IMR-90 (cell line): ENCODE data around the gene POGK. TPM values are rescaled to one million over a fixed set of nuclear protein-coding genes. Genes with fewer than 3 reads are reported as not detected.
A peak's percentile ranks its signal among the peaks of the same experiment; 100 is the strongest.

Source experiments
- ATAC-seq: fragments of 200-7000 bp; cut with Tn5 transposase; 2 replicates; pipeline ENCODE4 v1.9.1; 2020; ENCODE audit warnings: low read depth, mild to moderate bottlenecking, moderate library complexity
- BruUV-seq: library from RNA; stranded (reverse); fragments of 400-500 nt; replicated peaks from 2 replicates; lab custom pipeline; 2021; lab: Mats Ljungman, UMichigan
- CTCF ChIA-PET: fragments of 300-600 bp; formaldehyde crosslinking; extraction: SDS; loops from one replicate; lab custom pipeline; 2021; ENCODE audit warnings: antibody characterized with exemption; lab: Yijun Ruan, JAX
- POLR2A ChIA-PET: fragments of 300-600 bp; sonication (Branson Sonifier 250); formaldehyde crosslinking; loops from one replicate; lab custom pipeline; 2022; ENCODE audit warnings: antibody characterized with exemption; ENCODE audit not compliant: unreplicated experiment; lab: Charles Lee
- DNase-seq: peaks from one replicate; pipeline ENCODE4 v3.0.0; 2013
- H2AFZ ChIP-seq: replicated peaks from 2 replicates; pipeline ENCODE3; 2013; ENCODE audit warnings: low read length, mild to moderate bottlenecking; ENCODE audit not compliant: poor library complexity
- H2AK5ac ChIP-seq: 2 replicates; pipeline ENCODE4 v1.6.1; 2013; ENCODE audit warnings: low read depth, low read length, inconsistent platforms
- H2AK9ac ChIP-seq: replicated peaks from 2 replicates; pipeline ENCODE3; 2013; ENCODE audit warnings: mild to moderate bottlenecking, low read depth, low read length, moderate library complexity; ENCODE audit not compliant: poor library complexity
- H2BK120ac ChIP-seq: 2 replicates; pipeline ENCODE4 v1.6.1; 2013; ENCODE audit warnings: low read depth, low read length, inconsistent platforms
- H2BK15ac ChIP-seq: 3 replicates; pipeline ENCODE4 v1.6.1; 2013; ENCODE audit warnings: low read depth, low read length, inconsistent platforms
- H2BK20ac ChIP-seq: 2 replicates; pipeline ENCODE4 v1.6.1; 2013; ENCODE audit warnings: low read depth, mild to moderate bottlenecking, inconsistent platforms, low read length, moderate library complexity
- H2BK5ac ChIP-seq: 2 replicates; pipeline ENCODE4 v1.6.1; 2013; ENCODE audit warnings: mild to moderate bottlenecking, low read depth, low read length, inconsistent platforms; ENCODE audit not compliant: poor library complexity, severe bottlenecking
- H3K14ac ChIP-seq: replicated peaks from 2 replicates; pipeline ENCODE4 v1.6.1; 2013; ENCODE audit warnings: low read depth, low read length, inconsistent platforms
- H3K18ac ChIP-seq: 2 replicates; pipeline ENCODE4 v1.6.1; 2013; ENCODE audit warnings: low read depth, low read length, control low read depth
- H3K23ac ChIP-seq: 2 replicates; pipeline ENCODE4 v1.6.1; 2013; ENCODE audit warnings: low read depth, low read length, inconsistent platforms
- H3K27ac ChIP-seq: 2 replicates; pipeline ENCODE4 v1.5.1; 2013; ENCODE audit warnings: mild to moderate bottlenecking, control low read depth, low read length; ENCODE audit not compliant: insufficient read depth
- H3K27me3 ChIP-seq: 2 replicates; pipeline ENCODE4 v1.6.1; 2013; ENCODE audit warnings: low read length; ENCODE audit not compliant: control insufficient read depth, insufficient read depth
- H3K36me3 ChIP-seq: 2 replicates; pipeline ENCODE4 v1.6.1; 2013; ENCODE audit warnings: low read length, mixed read lengths; ENCODE audit not compliant: control insufficient read depth, insufficient read depth
- H3K4ac ChIP-seq: 2 replicates; pipeline ENCODE4 v1.6.1; 2013; ENCODE audit warnings: low read depth, low read length, inconsistent platforms
- H3K4me1 ChIP-seq: 2 replicates; pipeline ENCODE4 v1.6.1; 2013; ENCODE audit warnings: low read length, mixed read lengths; ENCODE audit not compliant: control insufficient read depth, insufficient read depth
- H3K4me2 ChIP-seq: 2 replicates; pipeline ENCODE4 v1.6.1; 2013; ENCODE audit warnings: low read depth, mild to moderate bottlenecking, control low read depth, low read length, moderate library complexity
- H3K4me3 ChIP-seq: 2 replicates; pipeline ENCODE4 v1.5.1; 2013; ENCODE audit warnings: low read depth, mild to moderate bottlenecking, control low read depth, low read length, moderate library complexity; ENCODE audit not compliant: insufficient read depth
- H3K56ac ChIP-seq: 2 replicates; pipeline ENCODE4 v1.6.1; 2013; ENCODE audit warnings: low read length, inconsistent platforms; ENCODE audit not compliant: insufficient read depth; ENCODE audit errors: extremely low read depth
- H3K79me1 ChIP-seq, 2 experiments: 2 replicates each; pipeline ENCODE4 v1.6.1; 2013; ENCODE audit warnings: low read length in 2 of 2, inconsistent platforms in 1 of 2, low read depth in 1 of 2
- H3K9ac ChIP-seq: 2 replicates; pipeline ENCODE4 v1.6.1; 2013; ENCODE audit warnings: low read depth, low read length, control low read depth
- H3K9me1 ChIP-seq: 2 replicates; pipeline ENCODE4 v1.6.1; 2013; ENCODE audit warnings: low read length, inconsistent platforms; ENCODE audit not compliant: insufficient read depth
- H3K9me3 ChIP-seq: 2 replicates; pipeline ENCODE4 v1.6.1; 2013; ENCODE audit warnings: low read length; ENCODE audit not compliant: control insufficient read depth, insufficient read depth
- H4K20me1 ChIP-seq: 2 replicates; pipeline ENCODE4 v1.6.1; 2013; ENCODE audit warnings: low read length, inconsistent platforms; ENCODE audit not compliant: insufficient read depth
- H4K5ac ChIP-seq: 2 replicates; pipeline ENCODE4 v1.6.1; 2013; ENCODE audit warnings: mild to moderate bottlenecking, low read depth, low read length, control low read depth
- H4K8ac ChIP-seq, 2 experiments: 2 replicates each; pipeline ENCODE4 v1.6.1; 2013; ENCODE audit warnings: low read depth in 2 of 2, low read length in 2 of 2, control low read depth in 1 of 2, inconsistent platforms in 1 of 2
- H4K91ac ChIP-seq: 2 replicates; pipeline ENCODE4 v1.6.1; 2013; ENCODE audit warnings: low read depth, low read length, inconsistent platforms; ENCODE audit not compliant: insufficient read depth
- CEBPB ChIP-seq: IDR thresholded peaks from 2 replicates; pipeline ENCODE4 v1.6.1; 2012; ENCODE audit warnings: low read depth, low read length, improper control_type of control experiment
- WGBS, 2 experiments: methylation state at CpG; one replicate each; pipeline versions ENCODE4 v1.1.5 to v1.1.7; 2013; ENCODE audit warnings: missing lambda C conversion rate in 2 of 2; ENCODE audit not compliant: insufficient read length in 1 of 2; ENCODE audit errors: extremely low coverage in 2 of 2; 5-methylcytosine and 5-hydroxymethylcytosine counted together
- dilution Hi-C: fragments of 300-500 bp; cut with HindIII; formaldehyde crosslinking; loops from one replicate; pipeline ENCODE4 v1.14.3; 2018; ENCODE audit warnings: low sequenced_read_pairs; ENCODE audit not compliant: unreplicated experiment
- in situ Hi-C: fragments of 300-500 bp; cut with MboI; formaldehyde crosslinking; loops from 3 replicates; pipeline ENCODE4 v1.14.3; 2019; ENCODE audit warnings: low sequenced_read_pairs, inconsistent platforms, mixed read lengths
- intact Hi-C: fragments of 100-400 bp; cut with micrococcal nuclease; formaldehyde crosslinking; loops from 2 replicates; pipeline ENCODE4 v1.10.0; 2022
- polyA plus RNA-seq, 3 experiments: library from polyadenylated mRNA; depleted of rRNA; stranded (reverse); fragments of >200 nt; gene quantifications; 2 replicates each; pipeline ENCODE4 v1.2.3, GENCODE V29; 2012; ENCODE audit warnings: low replicate concordance in 1 of 3
- total RNA-seq: library from RNA; depleted of rRNA; stranded (reverse); fragments of >200 nt; gene quantifications from 2 replicates; pipeline ENCODE4 v1.2.3, GENCODE V29; 2012
- TF ChIP-seq, protein P1 (sequence below): conservative IDR thresholded peaks from 2 replicates; pipeline ENCODE4 v1.5.1; 2012; ENCODE audit warnings: mild to moderate bottlenecking, low read depth, low read length, improper control_type of control experiment

POGK gene
- total and polyA plus RNA-seq, 2 of the 4 experiments (the other 2 are of a cell fraction): 11.3 to 25.6 TPM

DNA sequence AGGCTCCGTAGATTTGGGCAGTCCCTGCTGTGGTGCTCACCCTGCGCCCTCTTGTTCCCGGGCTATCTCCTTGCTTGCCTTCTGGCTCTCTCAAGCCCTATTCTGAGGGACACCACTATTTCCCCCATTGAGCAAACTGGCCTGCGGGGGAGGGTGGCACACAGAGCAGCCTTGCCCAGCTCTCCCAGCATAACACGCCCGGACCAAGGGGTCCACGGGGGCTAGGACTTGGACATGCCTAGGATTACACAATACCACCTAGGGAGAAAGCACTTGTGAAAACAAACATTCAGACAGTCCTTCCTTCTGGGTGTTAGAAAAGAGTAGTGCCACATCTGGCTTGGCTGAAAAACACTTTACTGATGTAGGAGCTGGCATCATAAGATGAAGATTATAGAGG lies 29.4 kb downstream of the POGK start:
- no CpG with 5 or more reads among the region's 7 CpGs for WGBS, 2 experiments
- CTCF ChIA-PET: no interaction called here
- no peak overlapping the region for H2AK5ac ChIP-seq

More for the DNA sequence above, 29.4 kb downstream of the POGK start:
- Histone ChIP-seq H4K20me1 (no peaks in the 10 kb centered on the region; the same call in none of the 2 replicates), H4K8ac (no peak overlapping the region), H3K9ac (no peak overlapping the region), H3K27me3 (no peaks in the 10 kb centered on the region), H3K4ac (no peak overlapping the region), H3K56ac (no peak overlapping the region), H3K9me1 (peaks cover 3% of the 10 kb centered on the region; the same call in 1 of the 2 replicates), H3K4me1 (no peaks in the 10 kb centered on the region), H3K9me3 (no peaks in the 10 kb centered on the region), H4K5ac (no peak overlapping the region), H3K4me2 (no peak overlapping the region), H2BK15ac (no peak overlapping the region), H3K27ac (no peak overlapping the region), H3K4me3 (no peak overlapping the region), H2AK9ac (no peak overlapping the region), H3K79me1 (peaks cover 25 to 32% of the 10 kb centered on the region in 2 experiments), H2BK5ac (no peak overlapping the region), H2BK120ac (no peak overlapping the region), H3K36me3 (peaks cover 16% of the 10 kb centered on the region), H2AFZ (no peak overlapping the region), H2BK20ac (no peak overlapping the region), H4K91ac (no peak overlapping the region), H3K18ac (no peak overlapping the region), H3K14ac (no peak overlapping the region), H3K23ac (no peak overlapping the region)
- ATAC-seq (no peak), DNase-seq (no peak)
- intact Hi-C loops: no loop called here
- POLR2A ChIA-PET: no interaction called here
- TF ChIP-seq, protein P1, sequence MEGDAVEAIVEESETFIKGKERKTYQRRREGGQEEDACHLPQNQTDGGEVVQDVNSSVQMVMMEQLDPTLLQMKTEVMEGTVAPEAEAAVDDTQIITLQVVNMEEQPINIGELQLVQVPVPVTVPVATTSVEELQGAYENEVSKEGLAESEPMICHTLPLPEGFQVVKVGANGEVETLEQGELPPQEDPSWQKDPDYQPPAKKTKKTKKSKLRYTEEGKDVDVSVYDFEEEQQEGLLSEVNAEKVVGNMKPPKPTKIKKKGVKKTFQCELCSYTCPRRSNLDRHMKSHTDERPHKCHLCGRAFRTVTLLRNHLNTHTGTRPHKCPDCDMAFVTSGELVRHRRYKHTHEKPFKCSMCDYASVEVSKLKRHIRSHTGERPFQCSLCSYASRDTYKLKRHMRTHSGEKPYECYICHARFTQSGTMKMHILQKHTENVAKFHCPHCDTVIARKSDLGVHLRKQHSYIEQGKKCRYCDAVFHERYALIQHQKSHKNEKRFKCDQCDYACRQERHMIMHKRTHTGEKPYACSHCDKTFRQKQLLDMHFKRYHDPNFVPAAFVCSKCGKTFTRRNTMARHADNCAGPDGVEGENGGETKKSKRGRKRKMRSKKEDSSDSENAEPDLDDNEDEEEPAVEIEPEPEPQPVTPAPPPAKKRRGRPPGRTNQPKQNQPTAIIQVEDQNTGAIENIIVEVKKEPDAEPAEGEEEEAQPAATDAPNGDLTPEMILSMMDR: no peak
- TF ChIP-seq CEBPB: peak; percentile 45
- dilution Hi-C loops: no loop called here
- BruUV-seq: no TSS peak
- in situ Hi-C loops: no loop called here
